Endothelial cell of umbilical vein (primary cell): Measurements from ENCODE around the gene KRT33B. TPM values are rescaled to one million over a fixed set of nuclear protein-coding genes. Genes with fewer than 3 reads are reported as not detected.

Experiments used
- BruUV-seq: library from RNA; stranded (reverse); fragments of 400-500 nt; replicated peaks from 2 replicates; lab custom pipeline; 2021; lab: Mats Ljungman, UMichigan
- CTCF ChIA-PET: fragments of 300-600, 350-600 bp; sonication (Branson Sonifier 250); formaldehyde crosslinking; loops from one replicate; lab custom pipeline; 2021; ENCODE audit warnings: antibody characterized with exemption, inconsistent platforms; lab: Charles Lee
- POLR2A ChIA-PET: fragments of 300-600, 350-600 bp; sonication (Branson Sonifier 250); formaldehyde crosslinking; loops from one replicate; lab custom pipeline; 2021; ENCODE audit warnings: antibody characterized with exemption, inconsistent platforms; lab: Charles Lee
- DNase-seq: peaks from one replicate; pipeline ENCODE4 v3.0.0-alpha.2; 2011; ENCODE audit warnings: low read depth, low spot score
- FAIRE-seq: peaks from 2 replicates; lab custom pipeline; 2011; peaks lifted over from hg19 to GRCh38; lab: Jason Lieb, UNC
- H2AFZ ChIP-seq: 2 replicates; pipeline ENCODE4 v1.6.0; 2012; ENCODE audit warnings: low read depth, low read length, control low read depth, inconsistent platforms
- H3K27ac ChIP-seq: 2 replicates; pipeline ENCODE4 v1.5.1; 2011; ENCODE audit warnings: low read depth, mild to moderate bottlenecking, control low read depth, low read length, moderate library complexity; ENCODE audit not compliant: insufficient read depth
- H3K27me3 ChIP-seq, 2 experiments: 2 replicates each; pipeline versions ENCODE4 v1.6.0 to v1.6.1; 2011; ENCODE audit warnings: low read length in 2 of 2, mixed read lengths in 1 of 2; ENCODE audit not compliant: control insufficient read depth in 2 of 2, insufficient read depth in 2 of 2
- H3K36me3 ChIP-seq, 2 experiments: 2 replicates in 1 of 2; 3 replicates in 1 of 2; pipeline ENCODE4 v1.5.1; 2011; ENCODE audit warnings: low read length in 2 of 2, mild to moderate bottlenecking in 1 of 2, moderate library complexity in 1 of 2; ENCODE audit not compliant: control insufficient read depth in 2 of 2, insufficient read depth in 2 of 2; ENCODE audit errors: extremely low read depth in 1 of 2
- H3K4me1 ChIP-seq: 3 replicates; pipeline ENCODE4 v1.5.1; 2011; ENCODE audit warnings: mild to moderate bottlenecking, low read length; ENCODE audit not compliant: control insufficient read depth, insufficient read depth; ENCODE audit errors: extremely low read depth
- H3K4me2 ChIP-seq: 2 replicates; pipeline ENCODE4 v1.6.1; 2011; ENCODE audit warnings: low read length, control low read depth, mixed read lengths; ENCODE audit not compliant: insufficient read depth
- H3K4me3 ChIP-seq, 3 experiments: fragments of 200-600 bp in 1 of 3; sonication (generic), shearing (Covaris generic) in 1 of 3; replicated peaks in 1 of 3; 2 replicates each; pipeline ENCODE4 v1.5.1; 2011 to 2016; ENCODE audit warnings: control low read depth in 3 of 3, low read length in 3 of 3, mild to moderate bottlenecking in 2 of 3, inconsistent platforms in 1 of 3, low read depth in 1 of 3, moderate library complexity in 1 of 3; ENCODE audit not compliant: insufficient read depth in 1 of 3
- H3K79me2 ChIP-seq: 2 replicates; pipeline ENCODE4 v1.6.0; 2012; ENCODE audit warnings: low read length, inconsistent platforms; ENCODE audit not compliant: control insufficient read depth, insufficient read depth
- H3K9ac ChIP-seq: replicated peaks from 2 replicates; pipeline ENCODE3; 2011; ENCODE audit warnings: low read length, control low read depth; ENCODE audit not compliant: insufficient read depth; ENCODE audit errors: extremely low read depth
- H3K9me1 ChIP-seq: replicated peaks from 3 replicates; pipeline ENCODE4 v1.6.0; 2011; ENCODE audit warnings: mild to moderate bottlenecking, low read length; ENCODE audit not compliant: control insufficient read depth, insufficient read depth; ENCODE audit errors: extremely low read depth
- H3K9me3 ChIP-seq: replicated peaks from 2 replicates; pipeline ENCODE4 v1.5.1; 2012; ENCODE audit warnings: low read length, inconsistent platforms; ENCODE audit not compliant: control insufficient read depth, insufficient read depth
- H4K20me1 ChIP-seq: replicated peaks from 2 replicates; pipeline ENCODE3; 2011; ENCODE audit warnings: mild to moderate bottlenecking, low read length; ENCODE audit not compliant: control insufficient read depth, insufficient read depth; ENCODE audit errors: extremely low read depth
- EZH2 ChIP-seq: IDR thresholded peaks from 2 replicates; pipeline ENCODE4 v1.6.1; 2012; ENCODE audit warnings: borderline replicate concordance, low read depth, mild to moderate bottlenecking, moderate library complexity, low read length, inconsistent platforms; ENCODE audit not compliant: severe bottlenecking
- FOS ChIP-seq: IDR thresholded peaks from 2 replicates; pipeline ENCODE4 v1.6.1; 2011; ENCODE audit warnings: mild to moderate bottlenecking, low read length, moderate library complexity, borderline replicate concordance; ENCODE audit not compliant: insufficient read depth
- GATA2 ChIP-seq: IDR thresholded peaks from 2 replicates; pipeline ENCODE4 v1.7.0; 2011; ENCODE audit warnings: low read depth, mild to moderate bottlenecking, moderate library complexity, mixed read lengths, low read length; ENCODE audit not compliant: insufficient read length, insufficient read depth
- JUN ChIP-seq: IDR thresholded peaks from 2 replicates; pipeline ENCODE4 v1.6.1; 2011; ENCODE audit warnings: borderline replicate concordance, low read depth; ENCODE audit not compliant: insufficient read length, insufficient read depth
- MYC ChIP-seq: IDR thresholded peaks from one replicate; pipeline ENCODE4 v1.6.1; 2011; ENCODE audit warnings: mild to moderate bottlenecking, low read depth, low read length
- POLR2A ChIP-seq: IDR thresholded peaks from 2 replicates; pipeline ENCODE4 v1.6.1; 2012; ENCODE audit warnings: low read depth, mild to moderate bottlenecking, control low read depth, low read length
- POLR2AphosphoS5 ChIP-seq: IDR thresholded peaks from 2 replicates; pipeline ENCODE4 v1.6.1; 2012; ENCODE audit warnings: low read depth, mild to moderate bottlenecking, control low read depth, low read length, moderate library complexity; ENCODE audit not compliant: insufficient read depth
- dilution Hi-C: fragments of 300-500 bp; cut with MboI; formaldehyde crosslinking; loops from one replicate; pipeline ENCODE4 v1.15.0; 2019; ENCODE audit warnings: low sequenced_read_pairs; ENCODE audit not compliant: extremely low pct_ligation_motif_present
- intact Hi-C: fragments of 100-400 bp; cut with micrococcal nuclease; formaldehyde crosslinking; loops from one replicate; pipeline ENCODE4 v1.10.0; 2022
- polyA plus RNA-seq, 4 experiments: library from polyadenylated mRNA; depleted of rRNA in 3 of 4; stranded (reverse) in 3 of 4; unstranded in 1 of 4; fragments of >200 nt; gene quantifications; 2 replicates each; pipeline versions ENCODE4 v1.2.1 to v1.2.3, GENCODE V29; 2011 to 2012; ENCODE audit warnings: missing spikeins in 1 of 4
- total RNA-seq: library from RNA; stranded (reverse); gene quantifications from 2 replicates; pipeline ENCODE4 v1.2.3, GENCODE V29; 2021
- TF ChIP-seq, protein P1 (sequence below): IDR thresholded peaks from 2 replicates; pipeline ENCODE4 v1.6.1; 2011; ENCODE audit not compliant: insufficient read depth, insufficient read length
- TF ChIP-seq, protein P2 (sequence below), 2 donors: IDR thresholded peaks; 1 replicate in 1 of 2; 2 replicates in 1 of 2; pipeline ENCODE4 v1.5.1; 2011; ENCODE audit warnings: low read length in 2 of 2, mild to moderate bottlenecking in 2 of 2, moderate library complexity in 2 of 2, control low read depth in 1 of 2, inconsistent platforms in 1 of 2, low read depth in 1 of 2; ENCODE audit not compliant: insufficient read depth in 1 of 2; ENCODE audit errors: extremely low read depth in 1 of 2

KRT33B gene
- total and polyA plus RNA-seq, 2 donors (not counting 3 experiments of a cell fraction or from before 2014, with no cell fraction given), result not detected

DNA sequence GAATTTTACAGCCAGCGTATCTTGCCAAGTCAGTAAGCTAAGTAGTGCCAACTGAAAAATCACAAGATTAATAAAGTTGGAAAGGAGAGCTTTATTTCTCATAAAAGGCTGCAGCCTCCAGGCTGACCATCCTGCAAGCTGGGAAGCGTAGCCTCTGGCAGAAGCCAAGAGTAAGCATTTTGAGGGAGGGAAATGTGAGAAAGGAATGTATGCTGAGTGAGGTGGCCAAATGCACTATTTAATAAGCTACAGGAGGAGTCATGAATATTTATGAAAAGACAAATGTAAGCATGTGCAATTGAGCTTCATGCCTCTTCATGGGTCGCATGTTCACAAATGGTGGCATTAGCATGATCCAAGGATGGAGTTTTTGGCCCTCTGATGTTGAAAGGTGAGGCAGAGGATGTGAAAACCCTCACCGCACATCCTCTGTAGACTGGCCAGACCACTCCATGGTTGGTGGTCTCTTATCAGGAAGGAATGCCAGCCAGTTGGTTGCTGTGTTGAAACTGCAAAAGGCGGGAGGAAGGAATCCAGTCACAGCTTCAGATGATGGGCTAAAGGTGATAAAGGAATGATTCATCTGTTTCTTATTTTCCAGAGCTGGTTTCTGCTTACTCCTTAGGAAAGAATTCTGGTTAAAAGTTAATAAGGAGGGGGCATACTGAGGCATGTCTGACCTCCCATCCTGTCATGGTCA is 9.2 kb downstream of the KRT33B start:
- Histone ChIP-seq H3K9me3 (no peaks in the 10 kb centered on the region), H3K36me3 (no peaks in the 10 kb centered on the region), H3K9me1 (no peaks in the 10 kb centered on the region), H3K4me2 (no peak overlapping the region), H4K20me1 (no peaks in the 10 kb centered on the region), H3K27ac (no peak overlapping the region), H3K27me3 (peaks cover 0 to 4% of the 10 kb centered on the region in 2 experiments), H3K4me3 (no peak overlapping the region), H2AFZ (no peak overlapping the region), H3K79me2 (no peaks in the 10 kb centered on the region), H3K4me1 (no peaks in the 10 kb centered on the region), H3K9ac (no peak overlapping the region)
- dilution Hi-C loops (no loop called here), intact Hi-C loops (no loop called here)
- no peak for DNase-seq
- BruUV-seq, result no TSS peak
- TF ChIP-seq JUN (no peak), MYC (no peak), FOS (no peak), EZH2 (no peak), POLR2AphosphoS5 (no peak), POLR2A (no peak), GATA2 (no peak)
- TF ChIP-seq, protein P1, sequence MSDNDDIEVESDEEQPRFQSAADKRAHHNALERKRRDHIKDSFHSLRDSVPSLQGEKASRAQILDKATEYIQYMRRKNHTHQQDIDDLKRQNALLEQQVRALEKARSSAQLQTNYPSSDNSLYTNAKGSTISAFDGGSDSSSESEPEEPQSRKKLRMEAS, result no peak
- TF ChIP-seq, protein P2, sequence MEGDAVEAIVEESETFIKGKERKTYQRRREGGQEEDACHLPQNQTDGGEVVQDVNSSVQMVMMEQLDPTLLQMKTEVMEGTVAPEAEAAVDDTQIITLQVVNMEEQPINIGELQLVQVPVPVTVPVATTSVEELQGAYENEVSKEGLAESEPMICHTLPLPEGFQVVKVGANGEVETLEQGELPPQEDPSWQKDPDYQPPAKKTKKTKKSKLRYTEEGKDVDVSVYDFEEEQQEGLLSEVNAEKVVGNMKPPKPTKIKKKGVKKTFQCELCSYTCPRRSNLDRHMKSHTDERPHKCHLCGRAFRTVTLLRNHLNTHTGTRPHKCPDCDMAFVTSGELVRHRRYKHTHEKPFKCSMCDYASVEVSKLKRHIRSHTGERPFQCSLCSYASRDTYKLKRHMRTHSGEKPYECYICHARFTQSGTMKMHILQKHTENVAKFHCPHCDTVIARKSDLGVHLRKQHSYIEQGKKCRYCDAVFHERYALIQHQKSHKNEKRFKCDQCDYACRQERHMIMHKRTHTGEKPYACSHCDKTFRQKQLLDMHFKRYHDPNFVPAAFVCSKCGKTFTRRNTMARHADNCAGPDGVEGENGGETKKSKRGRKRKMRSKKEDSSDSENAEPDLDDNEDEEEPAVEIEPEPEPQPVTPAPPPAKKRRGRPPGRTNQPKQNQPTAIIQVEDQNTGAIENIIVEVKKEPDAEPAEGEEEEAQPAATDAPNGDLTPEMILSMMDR (IDR thresholded peaks at IDR 0.05; ENCODE audit: extremely low read depth in 1 of 2, insufficient read depth in 1 of 2, low read depth in 1 of 2, low read length in 2 of 2), result no peak
- ChIA-PET POLR2A (no interaction called here), CTCF (no interaction called here)
- no peak for FAIRE-seq
